Fibroblast of the aortic adventitia (primary cell): ENCODE results near the gene PLXDC1. TPM values are rescaled to one million over a fixed set of nuclear protein-coding genes. Genes with fewer than 3 reads are reported as not detected.

ENCODE experiments used
- DNase-seq: peaks from one replicate; pipeline ENCODE4 v3.0.0-alpha.2; 2010; ENCODE audit warnings: low read depth
- H3K4me3 ChIP-seq: 2 replicates; pipeline ENCODE4 v1.5.1; 2011; ENCODE audit warnings: low read depth, mild to moderate bottlenecking, control low read depth, low read length, moderate library complexity
- CTCF ChIP-seq: IDR thresholded peaks from 2 replicates; pipeline ENCODE4 v1.5.1; 2011; ENCODE audit warnings: mild to moderate bottlenecking, low read length, control low read depth, inconsistent platforms; ENCODE audit not compliant: insufficient read depth
- total RNA-seq: library from RNA; depleted of rRNA; stranded (reverse); fragments of >200 nt; gene quantifications from 2 replicates; pipeline ENCODE4 v1.2.3, GENCODE V29; 2012; ENCODE audit warnings: low replicate concordance

Gene PLXDC1
- total RNA-seq, 1 donor: 3.3 TPM

GRCh38 chr17:39073916-39074315 lies 77.5 kb downstream of the PLXDC1 start:
- no peak for TF ChIP-seq CTCF
- DNase-seq: no peak
- no peak overlapping the region for H3K4me3 ChIP-seq

GRCh38 chr17:39073353-39073752 lies 78.1 kb downstream of the PLXDC1 start:
- TF ChIP-seq CTCF: no peak
- no peak overlapping the region for H3K4me3 ChIP-seq

GRCh38 chr17:39071573-39071972 lies 79.9 kb downstream of the PLXDC1 start:
- H3K4me3 ChIP-seq: no peak overlapping the region
- no peak for DNase-seq
- no peak for TF ChIP-seq CTCF

More at GRCh38 chr17:39073353-39073752, 78.1 kb downstream of the PLXDC1 start:
- DNase-seq: no peak

GRCh38 chr17:39069114-39069756 lies 82.2 kb downstream of the PLXDC1 start:
- peak; percentile 74 for DNase-seq
- TF ChIP-seq CTCF: peak; percentile 80
- H3K4me3 ChIP-seq: no peak overlapping the region

GRCh38 chr17:39064819-39065218 lies 86.6 kb downstream of the PLXDC1 start:
- TF ChIP-seq CTCF: no peak
- DNase-seq: no peak

GRCh38 chr17:39064374-39064773 lies 87.1 kb downstream of the PLXDC1 start:
- H3K4me3 ChIP-seq: no peak overlapping the region
- peak; percentile 87 for DNase-seq
- no peak for TF ChIP-seq CTCF

More at GRCh38 chr17:39064819-39065218, 86.6 kb downstream of the PLXDC1 start:
- no peak overlapping the region for H3K4me3 ChIP-seq

GRCh38 chr17:39063681-39064069 lies 87.8 kb downstream of the PLXDC1 start:
- no peak for TF ChIP-seq CTCF
- no peak for DNase-seq
- H3K4me3 ChIP-seq: no peak overlapping the region
